Spinal cord (tissue), 10 donors: ENCODE results near the gene MMP23B. TPM values are rescaled to one million over a fixed set of nuclear protein-coding genes. Genes with fewer than 3 reads are reported as not detected.

Experiments used
- DNase-seq, 6 donors: peaks; one replicate each; pipeline versions ENCODE4 v3.0.0 to v3.0.0-alpha.2; 2013 to 2015; ENCODE audit warnings: low spot score in 6 of 6, low read depth in 4 of 6
- H3K27ac ChIP-seq: one replicate; pipeline ENCODE4 v1.5.1; 2013; ENCODE audit warnings: low read depth, low read length, control low read depth
- H3K27me3 ChIP-seq: one replicate; pipeline ENCODE4 v1.6.1; 2013; ENCODE audit warnings: low read length; ENCODE audit not compliant: control insufficient read depth, insufficient read depth
- H3K36me3 ChIP-seq: one replicate; pipeline ENCODE4 v1.6.1; 2013; ENCODE audit warnings: low read length; ENCODE audit not compliant: control insufficient read depth, insufficient read depth
- H3K4me1 ChIP-seq: one replicate; pipeline ENCODE4 v1.6.1; 2013; ENCODE audit warnings: low read length; ENCODE audit not compliant: control insufficient read depth, insufficient read depth
- H3K4me3 ChIP-seq: one replicate; pipeline ENCODE4 v1.5.1; 2013; ENCODE audit warnings: low read depth, low read length, control low read depth
- H3K9me3 ChIP-seq: one replicate; pipeline ENCODE4 v1.6.1; 2013; ENCODE audit warnings: low read length; ENCODE audit not compliant: control insufficient read depth, insufficient read depth
- WGBS: methylation state at CpG from one replicate; pipeline ENCODE4 v1.1.5; 2013; ENCODE audit warnings: missing lambda C conversion rate; ENCODE audit not compliant: insufficient coverage; 5-methylcytosine and 5-hydroxymethylcytosine counted together
- polyA plus RNA-seq, 2 donors: library from polyadenylated mRNA; unstranded; fragments of 120-200 nt; gene quantifications; one replicate each; pipeline ENCODE4 v1.2.1, GENCODE V29; 2013; ENCODE audit not compliant: insufficient read length in 2 of 2
- total RNA-seq, 2 donors: library from RNA; depleted of rRNA in 1 of 2; stranded (reverse); fragments of 120-200 nt in 1 of 2; fragments of >200 nt in 1 of 2; gene quantifications; one replicate each; pipeline versions ENCODE4 v1.2.3 to v1.2.4, GENCODE V29; 2013 to 2014
- donor health status: healthy.

Gene MMP23B
- total and polyA plus RNA-seq, 4 donors = 2.6 to 13.2 (median 7.2) TPM

- Histone ChIP-seq H3K27me3 (no peaks in the 10 kb centered on the region), H3K9me3 (no peaks in the 10 kb centered on the region), H3K36me3 (peaks cover 85% of the 10 kb centered on the region), H3K27ac (no peak overlapping the region), H3K4me1 (peaks cover 19% of the 10 kb centered on the region), H3K4me3 (no peak overlapping the region)
- DNase-seq = no peak
- 79% methylated on average over 14 of the region's 14 CpGs for WGBS
These were observed 12.0 kb upstream of the MMP23B start for GRCh38 chr1:1619917-1620361.

DNA sequence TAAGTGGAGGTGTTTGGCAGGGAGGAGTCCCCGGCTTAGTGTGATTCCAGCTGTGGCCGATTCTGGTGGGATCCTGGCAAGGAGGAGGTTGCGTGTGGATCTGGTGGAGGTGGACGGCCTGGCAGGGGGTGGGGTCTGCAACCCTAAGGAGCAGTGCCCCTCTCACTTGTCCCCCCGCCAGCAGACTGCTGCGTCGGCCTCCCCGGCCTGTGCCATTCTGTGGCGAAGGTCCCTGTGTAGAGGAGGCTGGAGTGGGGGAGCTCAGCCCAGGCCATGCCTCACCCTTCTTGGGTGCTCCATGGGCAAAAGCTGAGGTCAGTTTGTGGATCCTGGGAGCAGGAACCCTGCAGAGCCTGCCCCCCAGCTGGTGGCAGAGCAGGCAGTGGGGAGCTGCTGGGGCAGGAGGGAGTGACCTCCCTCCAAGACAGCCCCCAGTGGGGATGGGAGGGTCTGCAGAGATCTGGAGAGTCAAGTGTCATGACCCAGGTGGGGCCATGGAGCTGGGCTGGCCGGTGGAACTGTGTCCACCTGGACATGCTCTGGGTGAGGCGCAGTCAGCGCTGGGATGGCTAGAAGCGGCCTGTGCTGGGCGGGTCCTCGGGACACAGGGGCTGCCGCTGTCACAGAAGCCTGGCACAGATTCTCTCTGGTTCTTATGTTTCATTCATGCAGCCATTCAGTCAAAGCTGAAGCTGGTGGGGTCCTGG is 11.4 kb upstream of the MMP23B start:
- DNase-seq = no peak
- Histone ChIP-seq H3K4me1 (peaks cover 18% of the 10 kb centered on the region), H3K36me3 (peaks cover 92% of the 10 kb centered on the region), H3K9me3 (no peaks in the 10 kb centered on the region), H3K27me3 (no peaks in the 10 kb centered on the region), H3K4me3 (no peak overlapping the region), H3K27ac (no peak overlapping the region)
- WGBS = 93% methylated on average over 16 of the region's 16 CpGs

GRCh38 chr1:1621173-1622009 is 10.6 kb upstream of the MMP23B start:
- 92% methylated on average over 31 of the region's 31 CpGs for WGBS
- Histone ChIP-seq H3K9me3 (no peaks in the 10 kb centered on the region), H3K27me3 (no peaks in the 10 kb centered on the region), H3K27ac (no peak overlapping the region), H3K36me3 (peaks cover 99% of the 10 kb centered on the region), H3K4me1 (peaks cover 16% of the 10 kb centered on the region), H3K4me3 (no peak overlapping the region)
- DNase-seq = no peak

DNA sequence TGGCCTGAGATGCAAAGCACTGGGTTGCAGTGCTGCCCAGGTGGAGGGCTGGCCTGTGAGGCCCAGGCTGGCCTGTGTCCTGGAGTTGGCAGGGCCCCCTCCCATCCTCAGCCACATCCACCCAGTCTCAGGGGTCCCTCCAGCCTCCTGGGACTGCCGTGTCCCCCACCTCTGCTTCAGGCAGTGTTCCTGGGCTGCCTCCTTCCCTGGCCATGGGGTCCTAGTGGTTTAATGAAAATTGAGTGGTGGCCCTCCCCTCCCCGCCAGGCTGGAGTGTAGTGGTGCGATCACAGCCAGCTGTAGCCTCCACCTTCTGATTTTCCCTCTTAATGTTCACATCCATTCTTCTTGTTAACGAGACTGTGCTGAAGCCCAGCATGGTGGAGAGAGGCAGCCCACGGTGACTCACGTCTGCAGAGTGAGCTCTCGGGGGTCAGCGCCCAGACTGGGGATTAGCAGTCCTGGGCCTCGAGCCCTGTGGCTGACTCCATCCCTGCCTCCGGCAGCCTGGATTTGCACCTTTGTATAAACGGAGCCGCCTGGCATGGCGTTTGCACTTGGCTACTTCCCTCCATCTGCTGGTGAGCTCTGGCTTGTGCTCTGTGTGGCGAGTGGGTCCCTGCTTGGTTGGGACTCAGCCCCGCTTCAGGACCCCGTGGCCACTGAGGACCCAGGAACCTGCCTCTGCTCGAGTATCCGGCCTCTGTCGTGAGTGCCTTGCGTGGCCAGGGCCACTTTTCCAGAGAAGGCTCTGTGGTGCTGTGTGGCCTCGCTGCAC is 9.8 kb upstream of the MMP23B start:
- no peak overlapping the region for H3K4me3 ChIP-seq
- H3K27me3 ChIP-seq = no peaks in the 10 kb centered on the region
- 76% methylated on average over 18 of the region's 21 CpGs for WGBS
- H3K36me3 ChIP-seq = peaks cover 99% of the 10 kb centered on the region
- H3K27ac ChIP-seq = no peak overlapping the region
- no peak for DNase-seq
- no peaks in the 10 kb centered on the region for H3K9me3 ChIP-seq
- H3K4me1 ChIP-seq = peaks cover 8% of the 10 kb centered on the region

DNA sequence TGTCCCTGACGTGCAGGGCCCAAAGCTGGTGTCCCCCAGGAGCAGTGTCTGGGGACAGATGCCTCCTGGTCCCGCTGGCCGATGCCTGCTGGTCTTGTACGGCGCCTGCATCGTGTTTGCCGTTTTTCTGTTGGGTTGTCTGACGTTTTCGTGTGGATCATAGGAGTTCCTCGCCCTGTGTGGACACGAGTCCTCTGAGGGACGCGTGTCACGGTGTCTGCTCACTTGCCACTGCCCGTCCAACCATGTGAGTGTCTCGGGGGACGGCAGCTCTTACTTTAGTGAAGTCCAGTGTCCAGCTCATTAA is 9.2 kb upstream of the MMP23B start:
- H3K4me1 ChIP-seq = peaks cover 4% of the 10 kb centered on the region
- no peaks in the 10 kb centered on the region for H3K27me3 ChIP-seq
- H3K36me3 ChIP-seq = peaks cover 100% of the 10 kb centered on the region
- H3K27ac ChIP-seq = no peak overlapping the region
- DNase-seq = no peak
- no peak overlapping the region for H3K4me3 ChIP-seq
- H3K9me3 ChIP-seq = no peaks in the 10 kb centered on the region
- WGBS = 95% methylated on average over 14 of the region's 17 CpGs

DNA sequence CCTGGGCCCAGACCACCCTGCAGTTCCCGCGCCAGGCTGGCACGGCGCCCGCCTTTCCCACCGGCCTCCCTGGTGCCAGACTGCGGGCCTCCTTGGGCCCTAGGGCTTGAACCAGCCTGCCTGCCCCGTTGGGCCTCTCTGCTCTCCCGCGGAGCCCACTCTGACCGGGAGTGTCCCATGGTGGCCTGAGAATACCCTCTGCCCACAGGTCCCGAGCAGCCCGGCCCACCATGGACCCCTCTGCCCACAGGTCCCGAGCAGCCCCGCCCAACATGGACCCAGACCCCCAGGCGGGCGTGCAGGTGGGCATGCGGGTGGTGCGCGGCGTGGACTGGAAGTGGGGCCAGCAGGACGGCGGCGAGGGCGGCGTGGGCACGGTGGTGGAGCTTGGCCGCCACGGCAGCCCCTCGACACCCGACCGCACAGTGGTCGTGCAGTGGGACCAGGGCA is 8.8 kb upstream of the MMP23B start:
- Histone ChIP-seq H3K27ac (no peak overlapping the region), H3K27me3 (no peaks in the 10 kb centered on the region), H3K9me3 (no peaks in the 10 kb centered on the region), H3K36me3 (peaks cover 100% of the 10 kb centered on the region), H3K4me1 (no peaks in the 10 kb centered on the region), H3K4me3 (no peak overlapping the region)
- WGBS = 95% methylated on average over 33 of the region's 33 CpGs
- no peak for DNase-seq

DNA sequence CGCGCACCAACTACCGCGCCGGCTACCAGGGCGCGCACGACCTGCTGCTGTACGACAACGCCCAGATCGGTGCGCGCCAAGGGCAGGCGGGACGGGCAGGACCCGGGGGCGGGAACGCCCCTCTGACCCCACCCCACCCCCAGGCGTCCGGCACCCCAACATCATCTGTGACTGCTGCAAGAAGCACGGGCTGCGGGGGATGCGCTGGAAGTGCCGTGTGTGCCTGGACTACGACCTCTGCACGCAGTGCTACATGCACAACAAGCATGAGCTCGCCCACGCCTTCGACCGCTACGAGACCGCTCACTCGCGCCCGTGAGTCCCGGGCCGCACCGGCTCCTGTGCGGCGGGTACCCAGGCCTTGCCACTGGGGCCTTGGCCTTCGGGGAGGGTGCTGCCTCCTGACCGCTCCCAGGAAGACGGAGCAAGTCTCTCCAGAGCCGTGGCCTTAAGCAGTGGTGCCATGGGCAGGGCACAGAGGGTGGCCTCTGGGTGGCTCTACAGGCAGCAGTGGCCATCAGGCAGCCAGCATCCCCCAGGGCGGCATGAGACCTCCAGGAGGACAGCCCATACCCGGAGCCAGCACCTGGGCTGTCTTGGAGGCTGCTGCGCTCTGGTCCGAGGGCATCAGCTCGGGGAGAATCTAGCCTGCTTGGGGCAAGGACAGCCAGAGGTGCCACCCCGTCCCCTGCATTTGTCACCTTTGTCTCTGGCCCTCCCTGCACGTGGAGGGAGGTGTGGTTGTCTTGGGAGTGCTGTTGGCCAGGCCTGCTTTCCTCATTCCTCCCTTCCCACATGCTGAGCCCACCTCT is 8.1 kb upstream of the MMP23B start:
- Histone ChIP-seq H3K27ac (no peak overlapping the region), H3K27me3 (no peaks in the 10 kb centered on the region), H3K4me1 (no peaks in the 10 kb centered on the region), H3K9me3 (no peaks in the 10 kb centered on the region), H3K4me3 (no peak overlapping the region), H3K36me3 (peaks cover 100% of the 10 kb centered on the region)
- no peak for DNase-seq
- 98% methylated on average over 49 of the region's 51 CpGs for WGBS

- Histone ChIP-seq H3K4me3 (no peak overlapping the region), H3K9me3 (no peaks in the 10 kb centered on the region), H3K27me3 (peaks cover 2% of the 10 kb centered on the region), H3K4me1 (no peaks in the 10 kb centered on the region), H3K36me3 (peaks cover 99% of the 10 kb centered on the region), H3K27ac (no peak overlapping the region)
- 86% methylated on average over 33 of the region's 38 CpGs for WGBS
- DNase-seq = peak in 1 of 6 donors; percentile 32
These were observed 7.2 kb upstream of the MMP23B start for GRCh38 chr1:1624443-1625403.
